Suprapubic skin (tissue), 4 donors: ENCODE results near the gene WDFY1. TPM values are rescaled to one million over a fixed set of nuclear protein-coding genes. Genes with fewer than 3 reads are reported as not detected.

Source experiments
- DNase-seq, 2 donors: peaks; one replicate each; pipeline ENCODE4 v3.0.0-alpha.2; 2019; ENCODE audit warnings: low spot score in 2 of 2
- H3K27ac ChIP-seq: fragments of 200-600 bp; sonication (generic); one replicate; pipeline ENCODE4 v1.5.1; 2019
- H3K27me3 ChIP-seq: fragments of 200-600 bp; sonication (generic); one replicate; pipeline ENCODE4 v1.5.1; 2019
- H3K36me3 ChIP-seq: fragments of 200-600 bp; sonication (generic); one replicate; pipeline ENCODE4 v1.5.1; 2019
- H3K4me1 ChIP-seq: fragments of 200-600 bp; sonication (generic); one replicate; pipeline ENCODE4 v1.5.1; 2019
- H3K4me3 ChIP-seq: fragments of 200-600 bp; sonication (generic); one replicate; pipeline ENCODE4 v1.5.1; 2019; ENCODE audit warnings: mild to moderate bottlenecking
- H3K9me3 ChIP-seq: fragments of 200-600 bp; sonication (generic); one replicate; pipeline ENCODE4 v1.5.1; 2019
- CTCF ChIP-seq, 2 donors: fragments of 200-600 bp in 1 of 2; fragments of 450-650 bp in 1 of 2; sonication (generic) in 1 of 2; IDR thresholded peaks; one replicate each; pipeline ENCODE4 v1.5.1; 2016 to 2019; ENCODE audit warnings: antibody characterized with exemption in 2 of 2, mild to moderate bottlenecking in 1 of 2, moderate library complexity in 1 of 2
- EP300 ChIP-seq: sonication (generic); formaldehyde crosslinking; IDR thresholded peaks from one replicate; pipeline ENCODE4 v1.6.1; 2017; ENCODE audit warnings: antibody characterized with exemption
- POLR2A ChIP-seq, 2 donors: fragments of 450-650 bp; IDR thresholded peaks; one replicate each; pipeline ENCODE4 v1.6.1; 2017; ENCODE audit warnings: antibody characterized with exemption in 2 of 2, mild to moderate bottlenecking in 2 of 2, moderate library complexity in 2 of 2
- POLR2AphosphoS5 ChIP-seq, 3 donors: sonication (generic); formaldehyde crosslinking; IDR thresholded peaks; one replicate each; pipeline ENCODE4 v1.6.1; 2017; ENCODE audit warnings: antibody characterized with exemption in 3 of 3
- WGBS: methylation state at CpG from one replicate; pipeline ENCODE4 v1.1.5; 2018; 5-methylcytosine and 5-hydroxymethylcytosine counted together
- total RNA-seq, 4 donors: library from RNA; depleted of rRNA; stranded (reverse); fragments of >200 nt; gene quantifications; one replicate each; pipeline ENCODE4 v1.1.0, GENCODE V29; 2016

The WDFY1 gene
- total RNA-seq, 4 donors from 2014 or later = 20.2 to 39.8 (median 32.6) TPM

- H3K27ac ChIP-seq = no peak overlapping the region
- no peak for DNase-seq
- no peak for TF ChIP-seq EP300
- TF ChIP-seq POLR2AphosphoS5 (IDR thresholded peaks at IDR 0.05) = no peak
- no peak for TF ChIP-seq POLR2A (IDR thresholded peaks at IDR 0.05)
- no peak for TF ChIP-seq CTCF (IDR thresholded peaks at IDR 0.05)
- H3K4me1 ChIP-seq = no peaks in the 10 kb centered on the region
- H3K4me3 ChIP-seq = no peak overlapping the region
- no peaks in the 10 kb centered on the region for H3K9me3 ChIP-seq
- H3K27me3 ChIP-seq = no peaks in the 10 kb centered on the region
- H3K36me3 ChIP-seq = peaks cover 23% of the 10 kb centered on the region
- 86% methylated on average over 8 of the region's 8 CpGs for WGBS
Measured at GRCh38 chr2:223908304-223908998, 36.7 kb downstream of the WDFY1 start.

- 63% methylated on average over 2 of the region's 2 CpGs for WGBS
- DNase-seq = no peak
- Histone ChIP-seq H3K36me3 (peaks cover 30% of the 10 kb centered on the region), H3K27me3 (no peaks in the 10 kb centered on the region), H3K4me3 (no peak overlapping the region), H3K27ac (no peak overlapping the region), H3K4me1 (no peaks in the 10 kb centered on the region), H3K9me3 (no peaks in the 10 kb centered on the region)
- no peak for TF ChIP-seq CTCF (IDR thresholded peaks at IDR 0.05)
- TF ChIP-seq POLR2A (IDR thresholded peaks at IDR 0.05) = no peak
- TF ChIP-seq POLR2AphosphoS5 (IDR thresholded peaks at IDR 0.05) = no peak
- TF ChIP-seq EP300 = no peak
Measured at GRCh38 chr2:223905996-223906395, 39.1 kb downstream of the WDFY1 start.

- Histone ChIP-seq H3K27ac (no peak overlapping the region), H3K9me3 (no peaks in the 10 kb centered on the region), H3K27me3 (no peaks in the 10 kb centered on the region), H3K36me3 (peaks cover 60% of the 10 kb centered on the region), H3K4me1 (no peaks in the 10 kb centered on the region), H3K4me3 (no peak overlapping the region)
- WGBS = 56% methylated on average over 2 of the region's 2 CpGs
- no peak for DNase-seq
- TF ChIP-seq CTCF (IDR thresholded peaks at IDR 0.05) (no peak), POLR2AphosphoS5 (IDR thresholded peaks at IDR 0.05) (no peak), EP300 (no peak), POLR2A (IDR thresholded peaks at IDR 0.05) (no peak)
Measured at GRCh38 chr2:223901854-223902253, 43.3 kb downstream of the WDFY1 start.

- Histone ChIP-seq H3K36me3 (peaks cover 60% of the 10 kb centered on the region), H3K27ac (no peak overlapping the region), H3K9me3 (no peaks in the 10 kb centered on the region), H3K4me1 (no peaks in the 10 kb centered on the region), H3K4me3 (no peak overlapping the region), H3K27me3 (no peaks in the 10 kb centered on the region)
- no peak for DNase-seq
- 68% methylated on average over 5 of the region's 5 CpGs for WGBS
- TF ChIP-seq CTCF (IDR thresholded peaks at IDR 0.05) = no peak
- TF ChIP-seq EP300 = no peak
- TF ChIP-seq POLR2A (IDR thresholded peaks at IDR 0.05) = no peak
- no peak for TF ChIP-seq POLR2AphosphoS5 (IDR thresholded peaks at IDR 0.05)
Measured at GRCh38 chr2:223901311-223901710, 43.8 kb downstream of the WDFY1 start.

GRCh38 chr2:223900531-223900930 is 44.6 kb downstream of the WDFY1 start:
- H3K4me3 ChIP-seq = no peak overlapping the region
- H3K27me3 ChIP-seq = no peaks in the 10 kb centered on the region
- no peaks in the 10 kb centered on the region for H3K4me1 ChIP-seq
- 97% methylated on average over 1 of the region's 1 CpG for WGBS
- no peaks in the 10 kb centered on the region for H3K9me3 ChIP-seq
- DNase-seq = no peak
- peaks cover 62% of the 10 kb centered on the region for H3K36me3 ChIP-seq
- no peak overlapping the region for H3K27ac ChIP-seq
- TF ChIP-seq EP300 (no peak), CTCF (IDR thresholded peaks at IDR 0.05) (no peak), POLR2A (IDR thresholded peaks at IDR 0.05) (no peak), POLR2AphosphoS5 (IDR thresholded peaks at IDR 0.05) (no peak)
